GM18867 (cell line): ENCODE results near the gene KRTAP5-1.

Source experiments
- ATAC-seq: cut with Tn5 transposase; IDR thresholded peaks from one replicate; pipeline ENCODE4 v1.9.1; 2021; ENCODE audit warnings: mild to moderate bottlenecking, moderate library complexity; ENCODE audit not compliant: unreplicated experiment

KRTAP5-1 gene

GRCh38 chr11:1546077-1546535 is 39.0 kb downstream of the KRTAP5-1 start:
- no peak for ATAC-seq

- no peak for ATAC-seq
These were observed 39.7 kb downstream of the KRTAP5-1 start for GRCh38 chr11:1545432-1545831.

- no peak for ATAC-seq
These were observed 40.5 kb downstream of the KRTAP5-1 start for GRCh38 chr11:1544536-1544935.

- no peak for ATAC-seq
These were observed 41.3 kb downstream of the KRTAP5-1 start for GRCh38 chr11:1543606-1544263.

- no peak for ATAC-seq
These were observed 42.8 kb downstream of the KRTAP5-1 start for GRCh38 chr11:1542267-1542666.

- ATAC-seq, result no peak
These were observed 43.4 kb downstream of the KRTAP5-1 start for GRCh38 chr11:1541474-1542204.

- no peak for ATAC-seq
These were observed 45.0 kb downstream of the KRTAP5-1 start for GRCh38 chr11:1540074-1540473.

- ATAC-seq, result no peak
These were observed 46.9 kb downstream of the KRTAP5-1 start for GRCh38 chr11:1538153-1538552.

GRCh38 chr11:1536065-1536843 is 48.8 kb downstream of the KRTAP5-1 start:
- no peak for ATAC-seq

GRCh38 chr11:1534682-1535081 is 50.4 kb downstream of the KRTAP5-1 start:
- no peak for ATAC-seq
